ENCODE data around the gene ERO1B.

ERO1B gene

DNA sequence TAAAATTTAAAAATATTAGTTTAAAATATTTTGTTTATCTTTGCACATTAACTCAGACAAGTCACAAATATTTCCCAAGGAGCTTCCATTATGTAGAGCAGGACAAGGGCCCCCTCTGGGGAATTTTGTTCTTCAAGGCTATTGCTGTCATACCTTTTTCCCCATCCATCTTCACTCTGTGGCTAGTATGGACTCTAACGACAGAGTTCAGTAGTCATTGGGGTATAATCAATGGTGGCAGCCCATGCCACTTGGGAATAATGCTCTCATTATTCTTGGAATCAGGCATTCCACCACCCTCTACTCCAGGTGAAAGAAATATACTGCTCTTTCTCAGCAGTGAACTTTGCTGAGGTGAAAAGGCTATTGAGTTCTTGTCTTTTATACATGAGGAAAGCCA lies 38.5 kb upstream of the ERO1B start:
- H2BK120ac ChIP-seq (ENCODE audit: insufficient read depth, low read length, poor library complexity): no peak overlapping the region
- no peak overlapping the region for H2BK12ac ChIP-seq (ENCODE audit: low read length)
- no peak overlapping the region for H3K23ac ChIP-seq (ENCODE audit: low read length)
- no peak overlapping the region for H3K4me2 ChIP-seq (ENCODE audit: low read length)
- H3K79me1 ChIP-seq (ENCODE audit: low read length): no peaks in the 10 kb centered on the region
- no peak for DNase-seq
- no peak overlapping the region for H4K12ac ChIP-seq (ENCODE audit: low read depth, low read length)
- H3K4me1 ChIP-seq (ENCODE audit: control insufficient read depth in 1 of 2, insufficient read depth in 2 of 2, low read length in 2 of 2): no peaks in the 10 kb centered on the region
- no peak overlapping the region for H3K4me3 ChIP-seq (ENCODE audit: low read depth, low read length)
- no peaks in the 10 kb centered on the region for H3K36me3 ChIP-seq (ENCODE audit: control insufficient read depth in 1 of 2, insufficient read depth in 2 of 2, low read length in 2 of 2)
- no CpG with 5 or more reads among the region's 1 CpG for WGBS (ENCODE audit: extremely low coverage, insufficient coverage, insufficient read length)
- no peak overlapping the region for H3K14ac ChIP-seq (ENCODE audit: low read length)
- H2BK5ac ChIP-seq (ENCODE audit: low read depth, low read length, poor library complexity): no peak overlapping the region
- no peak overlapping the region for H2AK5ac ChIP-seq (ENCODE audit: low read length)
- no peaks in the 10 kb centered on the region for H3K27me3 ChIP-seq (ENCODE audit: insufficient read depth, low read length)
- H3K9ac ChIP-seq (ENCODE audit: low read length): no peak overlapping the region
- H3K18ac ChIP-seq (ENCODE audit: low read length): no peak overlapping the region
- no peak overlapping the region for H3K4ac ChIP-seq (ENCODE audit: low read depth, low read length)
- no peak overlapping the region for H2AFZ ChIP-seq (ENCODE audit: insufficient read depth, low read length, poor library complexity)
- H3K9me3 ChIP-seq (ENCODE audit: insufficient read depth, low read depth, low read length): peaks cover 3% of the 10 kb centered on the region
- no peak overlapping the region for H4K91ac ChIP-seq (ENCODE audit: low read depth, low read length)
- no peak overlapping the region for H3K27ac ChIP-seq (ENCODE audit: low read depth, low read length)
- H3K79me2 ChIP-seq (ENCODE audit: control insufficient read depth, insufficient read depth, low read length, poor library complexity): no peaks in the 10 kb centered on the region
- H4K8ac ChIP-seq (ENCODE audit: low read depth, low read length): no peak overlapping the region

DNA sequence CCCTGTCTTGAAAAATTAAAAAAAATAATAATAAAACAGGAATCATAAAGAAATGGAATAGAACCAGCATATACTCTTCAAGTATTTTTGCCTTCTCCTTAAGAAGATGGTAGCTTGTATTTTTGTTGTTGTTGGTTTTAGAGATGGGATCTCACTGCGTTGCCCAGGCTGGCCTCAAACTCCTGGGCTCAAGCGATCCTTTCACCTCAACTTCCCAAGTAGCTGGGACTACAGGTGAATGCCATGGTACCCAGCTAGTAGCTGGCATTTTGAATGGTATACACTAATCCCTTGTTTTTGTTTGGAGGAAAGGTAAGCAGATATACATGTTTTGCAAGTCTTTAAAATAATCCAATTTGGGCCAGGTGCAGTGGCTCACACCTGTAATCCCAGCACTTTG lies 34.7 kb upstream of the ERO1B start:
- Histone ChIP-seq H3K27me3 (ENCODE audit: insufficient read depth, low read length) (no peaks in the 10 kb centered on the region), H2BK120ac (ENCODE audit: insufficient read depth, low read length, poor library complexity) (no peak overlapping the region)
- WGBS (ENCODE audit: extremely low coverage, insufficient coverage, insufficient read length): no CpG with 5 or more reads among the region's 2 CpGs

DNA sequence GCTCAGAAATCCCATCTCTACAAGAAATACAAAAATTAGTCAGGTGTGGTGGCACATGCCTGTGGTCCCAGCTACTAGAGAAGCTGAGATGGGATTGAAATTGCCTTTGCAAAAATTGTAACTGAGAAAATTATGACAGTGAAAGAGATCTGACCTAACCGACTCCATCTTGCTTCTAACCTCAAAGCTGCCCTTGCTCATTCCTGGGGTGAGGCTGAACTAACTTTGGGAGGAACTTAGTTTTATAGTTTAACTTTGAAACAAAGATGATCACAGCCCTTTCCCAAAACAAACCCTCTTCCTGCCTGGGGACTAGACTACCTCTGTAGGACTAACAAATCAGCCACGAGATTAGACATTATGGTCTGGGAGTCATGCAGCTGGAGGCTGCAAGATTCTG lies 33.8 kb upstream of the ERO1B start:
- H3K4me1 ChIP-seq (ENCODE audit: control insufficient read depth in 1 of 2, insufficient read depth in 2 of 2, low read length in 2 of 2): no peaks in the 10 kb centered on the region
- no peaks in the 10 kb centered on the region for H3K36me3 ChIP-seq (ENCODE audit: control insufficient read depth in 1 of 2, insufficient read depth in 2 of 2, low read length in 2 of 2)
- H4K12ac ChIP-seq (ENCODE audit: low read depth, low read length): no peak overlapping the region
- DNase-seq: no peak
- no peak overlapping the region for H3K4me2 ChIP-seq (ENCODE audit: low read length)
- no peak overlapping the region for H3K4me3 ChIP-seq (ENCODE audit: low read depth, low read length)
- no peak overlapping the region for H2BK5ac ChIP-seq (ENCODE audit: low read depth, low read length, poor library complexity)
- no peaks in the 10 kb centered on the region for H3K27me3 ChIP-seq (ENCODE audit: insufficient read depth, low read length)
- no peak overlapping the region for H3K14ac ChIP-seq (ENCODE audit: low read length)
- no peak overlapping the region for H3K9ac ChIP-seq (ENCODE audit: low read length)
- no peaks in the 10 kb centered on the region for H3K9me3 ChIP-seq (ENCODE audit: insufficient read depth, low read depth, low read length)
- no peak overlapping the region for H2AK5ac ChIP-seq (ENCODE audit: low read length)
- no peaks in the 10 kb centered on the region for H3K79me1 ChIP-seq (ENCODE audit: low read length)
- H3K79me2 ChIP-seq (ENCODE audit: control insufficient read depth, insufficient read depth, low read length, poor library complexity): no peaks in the 10 kb centered on the region
- WGBS (ENCODE audit: extremely low coverage, insufficient coverage, insufficient read length): no CpG with 5 or more reads among the region's 2 CpGs
- no peak overlapping the region for H2BK120ac ChIP-seq (ENCODE audit: insufficient read depth, low read length, poor library complexity)
- no peak overlapping the region for H3K18ac ChIP-seq (ENCODE audit: low read length)
- no peak overlapping the region for H3K23ac ChIP-seq (ENCODE audit: low read length)
- H3K4ac ChIP-seq (ENCODE audit: low read depth, low read length): no peak overlapping the region
- H2AFZ ChIP-seq (ENCODE audit: insufficient read depth, low read length, poor library complexity): no peak overlapping the region
- no peak overlapping the region for H2BK12ac ChIP-seq (ENCODE audit: low read length)
- H4K91ac ChIP-seq (ENCODE audit: low read depth, low read length): no peak overlapping the region
- no peak overlapping the region for H4K8ac ChIP-seq (ENCODE audit: low read depth, low read length)
- no peak overlapping the region for H3K27ac ChIP-seq (ENCODE audit: low read depth, low read length)

More for the DNA sequence above, 34.7 kb upstream of the ERO1B start:
- H3K9ac ChIP-seq (ENCODE audit: low read length): no peak overlapping the region
- no peaks in the 10 kb centered on the region for H3K36me3 ChIP-seq (ENCODE audit: control insufficient read depth in 1 of 2, insufficient read depth in 2 of 2, low read length in 2 of 2)
- H3K4me3 ChIP-seq (ENCODE audit: low read depth, low read length): no peak overlapping the region
- no peak overlapping the region for H2BK12ac ChIP-seq (ENCODE audit: low read length)
- H4K91ac ChIP-seq (ENCODE audit: low read depth, low read length): no peak overlapping the region
- no peaks in the 10 kb centered on the region for H3K9me3 ChIP-seq (ENCODE audit: insufficient read depth, low read depth, low read length)
- H3K4ac ChIP-seq (ENCODE audit: low read depth, low read length): no peak overlapping the region
- H3K14ac ChIP-seq (ENCODE audit: low read length): no peak overlapping the region
- no peaks in the 10 kb centered on the region for H3K79me2 ChIP-seq (ENCODE audit: control insufficient read depth, insufficient read depth, low read length, poor library complexity)
- H4K8ac ChIP-seq (ENCODE audit: low read depth, low read length): no peak overlapping the region
- no peak overlapping the region for H2AK5ac ChIP-seq (ENCODE audit: low read length)
- no peak for DNase-seq
- no peak overlapping the region for H3K18ac ChIP-seq (ENCODE audit: low read length)
- no peaks in the 10 kb centered on the region for H3K79me1 ChIP-seq (ENCODE audit: low read length)
- H2AFZ ChIP-seq (ENCODE audit: insufficient read depth, low read length, poor library complexity): no peak overlapping the region
- H2BK5ac ChIP-seq (ENCODE audit: low read depth, low read length, poor library complexity): no peak overlapping the region
- H3K23ac ChIP-seq (ENCODE audit: low read length): no peak overlapping the region
- no peak overlapping the region for H3K4me2 ChIP-seq (ENCODE audit: low read length)
- no peaks in the 10 kb centered on the region for H3K4me1 ChIP-seq (ENCODE audit: control insufficient read depth in 1 of 2, insufficient read depth in 2 of 2, low read length in 2 of 2)
- no peak overlapping the region for H3K27ac ChIP-seq (ENCODE audit: low read depth, low read length)
- no peak overlapping the region for H4K12ac ChIP-seq (ENCODE audit: low read depth, low read length)

DNA sequence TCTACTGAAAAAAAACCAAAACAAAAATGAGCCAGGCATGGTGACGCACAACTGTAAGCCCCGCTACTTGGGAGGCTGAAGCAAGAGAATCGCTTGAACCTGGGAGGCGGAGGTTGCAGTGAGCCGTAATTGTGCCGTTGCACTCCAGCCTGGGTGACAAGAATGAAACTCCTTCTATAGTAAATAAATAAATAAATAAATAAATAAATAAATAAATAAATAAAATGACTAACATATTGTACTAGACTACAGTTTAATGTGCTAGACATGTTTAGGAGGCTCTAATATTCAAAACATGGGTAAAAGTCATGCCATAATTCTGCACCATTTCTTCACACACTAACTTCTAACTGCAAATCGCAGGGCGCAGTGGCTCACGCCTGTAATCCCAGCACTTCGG lies 33.3 kb upstream of the ERO1B start:
- Histone ChIP-seq H3K4me3 (ENCODE audit: low read depth, low read length) (no peak overlapping the region), H4K8ac (ENCODE audit: low read depth, low read length) (no peak overlapping the region), H3K79me2 (ENCODE audit: control insufficient read depth, insufficient read depth, low read length, poor library complexity) (no peaks in the 10 kb centered on the region), H2BK12ac (ENCODE audit: low read length) (no peak overlapping the region), H4K12ac (ENCODE audit: low read depth, low read length) (no peak overlapping the region), H2AK5ac (ENCODE audit: low read length) (no peak overlapping the region), H3K14ac (ENCODE audit: low read length) (no peak overlapping the region), H3K79me1 (ENCODE audit: low read length) (no peaks in the 10 kb centered on the region), H2BK120ac (ENCODE audit: insufficient read depth, low read length, poor library complexity) (no peak overlapping the region), H3K9me3 (ENCODE audit: insufficient read depth, low read depth, low read length) (no peaks in the 10 kb centered on the region), H3K9ac (ENCODE audit: low read length) (no peak overlapping the region), H2AFZ (ENCODE audit: insufficient read depth, low read length, poor library complexity) (no peak overlapping the region), H4K91ac (ENCODE audit: low read depth, low read length) (no peak overlapping the region), H3K4ac (ENCODE audit: low read depth, low read length) (no peak overlapping the region), H3K4me2 (ENCODE audit: low read length) (no peak overlapping the region), H3K4me1 (ENCODE audit: control insufficient read depth in 1 of 2, insufficient read depth in 2 of 2, low read length in 2 of 2) (no peaks in the 10 kb centered on the region), H3K36me3 (ENCODE audit: control insufficient read depth in 1 of 2, insufficient read depth in 2 of 2, low read length in 2 of 2) (no peaks in the 10 kb centered on the region), H3K27me3 (ENCODE audit: insufficient read depth, low read length) (no peaks in the 10 kb centered on the region), H3K23ac (ENCODE audit: low read length) (no peak overlapping the region), H3K18ac (ENCODE audit: low read length) (no peak overlapping the region), H2BK5ac (ENCODE audit: low read depth, low read length, poor library complexity) (no peak overlapping the region), H3K27ac (ENCODE audit: low read depth, low read length) (no peak overlapping the region)
- no peak for DNase-seq
- WGBS (ENCODE audit: extremely low coverage, insufficient coverage, insufficient read length): no CpG with 5 or more reads among the region's 10 CpGs

Measured in trophoblast cell (in vitro differentiated cells and primary cell).